ENCODE data around the gene ACVRL1. TPM values are rescaled to one million over a fixed set of nuclear protein-coding genes. Genes with fewer than 3 reads are reported as not detected.

Gene ACVRL1
- total RNA-seq, 1 experiment from 2014 or later: 0.98 TPM

- no peak for DNase-seq (ENCODE audit: low spot score)
- CTCF ChIA-PET: interaction anchor here (0.5 to 3.0 kb wide), 5 partner anchors 9 to 365 kb away, joined by 3 to 23 read pairs (median 3); no protein-coding TSS in a partner anchor
- POLR2A ChIA-PET: no interaction called here
- Mint-ChIP-seq H3K9me3 (no peaks in the 10 kb centered on the region), H3K36me3 (no peaks in the 10 kb centered on the region), H3K4me1 (peaks cover 2% of the 10 kb centered on the region; the same call in 1 of the 2 replicates), H3K4me3 (no peak overlapping the region), H3K27me3 (ENCODE audit: low read depth) (0 out of 2 replicates have a peak, but pooled peaks cover 2% of the 10 kb centered on the region), H3K27ac (no peak overlapping the region)
- TF ChIP-seq ZNF317 (CRISPR knock-in tag; IDR thresholded peaks at IDR 0.05; ENCODE audit: borderline replicate concordance, low read depth) (no peak), JUN (CRISPR knock-in tag; IDR thresholded peaks at IDR 0.05) (no peak), ZNF532 (CRISPR knock-in tag; IDR thresholded peaks at IDR 0.05; ENCODE audit: borderline replicate concordance) (no peak), NFATC4 (CRISPR knock-in tag; IDR thresholded peaks at IDR 0.05) (no peak), ZNF425 (CRISPR knock-in tag; conservative IDR thresholded peaks at IDR 0.05) (no peak), ZBTB21 (CRISPR knock-in tag; IDR thresholded peaks at IDR 0.05; ENCODE audit: borderline replicate concordance) (no peak), ERG (CRISPR knock-in tag; IDR thresholded peaks at IDR 0.05) (no peak), TP53 (CRISPR knock-in tag; IDR thresholded peaks at IDR 0.05) (no peak), NR1H2 (CRISPR knock-in tag; IDR thresholded peaks at IDR 0.05) (no peak), IRF2 (CRISPR knock-in tag; IDR thresholded peaks at IDR 0.05; ENCODE audit: borderline replicate concordance, low read depth) (no peak), FOXP1 (CRISPR knock-in tag; IDR thresholded peaks at IDR 0.05; ENCODE audit: borderline replicate concordance) (no peak)
- ATAC-seq: no peak
Observed at GRCh38 chr12:51898937-51899336, 8.4 kb upstream of the ACVRL1 start.

- POLR2A ChIA-PET: no interaction called here
- Mint-ChIP-seq H3K27me3 (ENCODE audit: low read depth) (peaks cover 11% of the 10 kb centered on the region), H3K4me3 (no peak overlapping the region), H3K9me3 (no peaks in the 10 kb centered on the region), H3K36me3 (no peaks in the 10 kb centered on the region), H3K27ac (no peak overlapping the region), H3K4me1 (peaks cover 1% of the 10 kb centered on the region; the same call in 1 of the 2 replicates)
- CTCF ChIA-PET: interaction anchor here (1.2 to 3.0 kb wide), 5 partner anchors 11 to 25 kb away, joined by 3 to 23 read pairs (median 6); no protein-coding TSS in a partner anchor
- DNase-seq (ENCODE audit: low spot score) (no peak), ATAC-seq (no peak)
- TF ChIP-seq IRF2 (CRISPR knock-in tag; IDR thresholded peaks at IDR 0.05; ENCODE audit: borderline replicate concordance, low read depth): no peak
- TF ChIP-seq ZSCAN18 (CRISPR knock-in tag; IDR thresholded peaks at IDR 0.05): no peak
- no peak for TF ChIP-seq ZMAT4 (CRISPR knock-in tag; IDR thresholded peaks at IDR 0.05)
- TF ChIP-seq SMAD3 (CRISPR knock-in tag; IDR thresholded peaks at IDR 0.05; ENCODE audit: borderline replicate concordance): no peak
- TF ChIP-seq SOX15 (CRISPR knock-in tag; IDR thresholded peaks at IDR 0.05): no peak
- TF ChIP-seq AR (CRISPR knock-in tag; IDR thresholded peaks at IDR 0.05): no peak
- no peak for TF ChIP-seq ATF6 (CRISPR knock-in tag; IDR thresholded peaks at IDR 0.05)
- TF ChIP-seq GTF2I (CRISPR knock-in tag; conservative IDR thresholded peaks at IDR 0.05): no peak
- TF ChIP-seq KAT7 (CRISPR knock-in tag; IDR thresholded peaks at IDR 0.05; ENCODE audit: borderline replicate concordance): no peak
- no peak for TF ChIP-seq CREB1 (CRISPR knock-in tag; IDR thresholded peaks at IDR 0.05)
Observed at GRCh38 chr12:51900323-51900889, 6.9 kb upstream of the ACVRL1 start.

Data from WTC11 (cell line).